ENCODE results near the gene ART5.

- TF ChIP-seq POLR2A (IDR thresholded peaks at IDR 0.05) (no peak), CTCF (IDR thresholded peaks at IDR 0.05) (no peak)
Measured at GRCh38 chr11:3671334-3672254, 29.8 kb upstream of the ART5 start, which contains the start of gene CHRNA10.

Data from heart left ventricle (tissue), 13 donors.